Prostate gland (tissue), 2 donors: ENCODE data around the gene MYO1A.

Experiments
- CTCF ChIP-seq, 4 experiments: fragments of 200-600 bp in 2 of 4; fragments of 450-650 bp in 2 of 4; sonication (generic) in 2 of 4; IDR thresholded peaks; 1 replicate in 3 of 4; 2 replicates in 1 of 4; pipeline ENCODE4 v1.5.1; 2016 to 2019; ENCODE audit warnings: antibody characterized with exemption in 4 of 4, mild to moderate bottlenecking in 2 of 4, moderate library complexity in 2 of 4
- POLR2A ChIP-seq: fragments of 450-650 bp; IDR thresholded peaks from one replicate; pipeline ENCODE4 v1.6.1; 2016; ENCODE audit warnings: antibody characterized with exemption, mild to moderate bottlenecking
- POLR2AphosphoS5 ChIP-seq: sonication (generic); formaldehyde crosslinking; IDR thresholded peaks from one replicate; pipeline ENCODE4 v1.6.1; 2017; ENCODE audit warnings: antibody characterized with exemption

- no peak for TF ChIP-seq CTCF (IDR thresholded peaks at IDR 0.05)
- no peak for TF ChIP-seq POLR2A
- TF ChIP-seq POLR2AphosphoS5, result no peak
Measured at GRCh38 chr12:57027805-57028153, 22.1 kb downstream of the MYO1A start.
